ENCODE results near the gene PPP2R5C. TPM values are rescaled to one million over a fixed set of nuclear protein-coding genes. Genes with fewer than 3 reads are reported as not detected.

PPP2R5C gene
- polyA plus RNA-seq, 4 donors = 59.6 to 90.8 (median 74.2) TPM

DNA sequence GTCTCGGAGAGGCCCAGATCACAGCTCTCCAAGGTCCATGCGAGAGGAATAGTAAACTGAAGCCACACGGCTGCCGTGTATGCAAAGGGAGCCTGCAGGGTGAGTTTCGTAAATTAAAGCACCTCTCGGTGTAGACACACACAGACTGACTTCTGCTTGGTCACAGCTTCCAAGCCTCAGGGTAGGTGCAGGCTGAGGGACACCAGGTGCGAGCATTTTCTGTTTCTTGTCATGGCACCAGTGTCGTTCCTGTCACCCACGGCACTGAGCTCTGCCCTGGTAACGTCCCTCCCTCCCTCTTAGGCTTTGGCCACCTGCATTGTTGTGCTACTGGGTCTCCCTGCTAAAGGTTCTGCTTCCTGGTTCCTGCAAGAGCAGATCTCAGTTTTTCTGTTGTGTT lies 126.7 kb downstream of the PPP2R5C start:
- Histone ChIP-seq H3K4me3 (ENCODE audit: low read depth in 1 of 3, low read length in 3 of 3) (no peak overlapping the region), H3K36me3 (ENCODE audit: control insufficient read depth in 3 of 3, insufficient read depth in 2 of 3, low read depth in 1 of 3, low read length in 3 of 3) (peaks cover 7 to 76% (median 12%) of the 10 kb centered on the region in 3 donors), H3K9me3 (ENCODE audit: control insufficient read depth in 2 of 2, insufficient read depth in 1 of 2, low read depth in 1 of 2, low read length in 1 of 2) (peaks cover 0 to 4% of the 10 kb centered on the region in 2 donors), H3K27ac (ENCODE audit: low read depth in 1 of 3, low read length in 2 of 3) (no peak overlapping the region), H3K4me1 (ENCODE audit: control insufficient read depth in 3 of 3, insufficient read depth in 2 of 3, low read depth in 1 of 3, low read length in 2 of 3) (no peaks in the 10 kb centered on the region), H3K27me3 (ENCODE audit: control insufficient read depth in 3 of 3, insufficient read depth in 3 of 3, low read length in 3 of 3) (no peaks in the 10 kb centered on the region)
- DNase-seq (no peak), FAIRE-seq (no peak)
- 89 to 97% (median 91%) methylated on average over 10 of the region's 10 CpGs for WGBS, 3 donors

GRCh38 chr14:101889366-101889765 lies 127.9 kb downstream of the PPP2R5C start:
- no peak overlapping the region for H3K4me3 ChIP-seq (ENCODE audit: low read depth in 1 of 3, low read length in 3 of 3)
- FAIRE-seq (no peak), DNase-seq (no peak)
- H3K36me3 ChIP-seq (ENCODE audit: control insufficient read depth in 3 of 3, insufficient read depth in 2 of 3, low read depth in 1 of 3, low read length in 3 of 3) = peaks cover 7 to 66% (median 10%) of the 10 kb centered on the region in 3 donors
- H3K27me3 ChIP-seq (ENCODE audit: control insufficient read depth in 3 of 3, insufficient read depth in 3 of 3, low read length in 3 of 3) = no peaks in the 10 kb centered on the region
- no peak overlapping the region for H3K27ac ChIP-seq (ENCODE audit: low read depth in 1 of 3, low read length in 2 of 3)
- WGBS, 3 donors = 94 to 96% (median 96%) methylated on average over 10 of the region's 10 CpGs
- H3K9me3 ChIP-seq (ENCODE audit: control insufficient read depth in 2 of 2, insufficient read depth in 1 of 2, low read depth in 1 of 2, low read length in 1 of 2) = peaks cover 0 to 4% of the 10 kb centered on the region in 2 donors
- H3K4me1 ChIP-seq (ENCODE audit: control insufficient read depth in 3 of 3, insufficient read depth in 2 of 3, low read depth in 1 of 3, low read length in 2 of 3) = peaks cover 0 to 3% (median 0%) of the 10 kb centered on the region in 3 donors

DNA sequence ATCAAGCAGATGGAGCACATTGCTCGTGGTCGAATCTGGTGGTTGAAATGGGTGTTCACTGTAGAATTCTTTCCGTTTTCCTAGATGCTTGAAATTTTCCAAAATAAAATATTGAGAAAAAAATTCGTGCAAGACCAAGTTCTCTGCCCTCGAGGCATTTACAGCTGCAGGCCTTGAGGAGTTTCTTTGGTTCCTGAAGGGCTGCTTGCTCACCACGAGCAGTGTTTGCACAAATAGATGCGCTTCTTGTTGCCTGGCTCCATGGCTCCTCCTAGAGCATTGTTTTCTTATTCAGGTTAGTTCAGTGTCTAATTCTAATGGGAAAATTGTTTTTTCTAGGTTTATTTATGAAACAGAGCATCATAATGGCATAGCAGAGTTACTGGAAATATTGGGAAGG lies 128.4 kb downstream of the PPP2R5C start:
- Histone ChIP-seq H3K4me3 (ENCODE audit: low read depth in 1 of 3, low read length in 3 of 3) (no peak overlapping the region), H3K9me3 (ENCODE audit: control insufficient read depth in 2 of 2, insufficient read depth in 1 of 2, low read depth in 1 of 2, low read length in 1 of 2) (peaks cover 0 to 4% of the 10 kb centered on the region in 2 donors), H3K36me3 (ENCODE audit: control insufficient read depth in 3 of 3, insufficient read depth in 2 of 3, low read depth in 1 of 3, low read length in 3 of 3) (peaks cover 6 to 60% (median 7%) of the 10 kb centered on the region in 3 donors), H3K27ac (ENCODE audit: low read depth in 1 of 3, low read length in 2 of 3) (no peak overlapping the region), H3K4me1 (ENCODE audit: control insufficient read depth in 3 of 3, insufficient read depth in 2 of 3, low read depth in 1 of 3, low read length in 2 of 3) (peaks cover 0 to 3% (median 0%) of the 10 kb centered on the region in 3 donors), H3K27me3 (ENCODE audit: control insufficient read depth in 3 of 3, insufficient read depth in 3 of 3, low read length in 3 of 3) (no peaks in the 10 kb centered on the region)
- no peak for FAIRE-seq
- 78 to 87% (median 84%) methylated on average over 7 of the region's 7 CpGs for WGBS, 3 donors
- DNase-seq = no peak

GRCh38 chr14:101891471-101891870 lies 130.0 kb downstream of the PPP2R5C start:
- no peak for DNase-seq
- H3K4me3 ChIP-seq (ENCODE audit: low read depth in 1 of 3, low read length in 3 of 3) = no peak overlapping the region
- peaks cover 9 to 53% (median 9%) of the 10 kb centered on the region in 3 donors for H3K36me3 ChIP-seq (ENCODE audit: control insufficient read depth in 3 of 3, insufficient read depth in 2 of 3, low read depth in 1 of 3, low read length in 3 of 3)
- H3K9me3 ChIP-seq (ENCODE audit: control insufficient read depth in 2 of 2, insufficient read depth in 1 of 2, low read depth in 1 of 2, low read length in 1 of 2) = no peaks in the 10 kb centered on the region
- H3K4me1 ChIP-seq (ENCODE audit: control insufficient read depth in 3 of 3, insufficient read depth in 2 of 3, low read depth in 1 of 3, low read length in 2 of 3) = peaks cover 0 to 3% (median 0%) of the 10 kb centered on the region in 3 donors
- 95 to 97% (median 95%) methylated on average over 20 of the region's 20 CpGs for WGBS, 3 donors
- H3K27ac ChIP-seq (ENCODE audit: low read depth in 1 of 3, low read length in 2 of 3) = no peak overlapping the region
- no peaks in the 10 kb centered on the region for H3K27me3 ChIP-seq (ENCODE audit: control insufficient read depth in 3 of 3, insufficient read depth in 3 of 3, low read length in 3 of 3)
- no peak for FAIRE-seq

DNA sequence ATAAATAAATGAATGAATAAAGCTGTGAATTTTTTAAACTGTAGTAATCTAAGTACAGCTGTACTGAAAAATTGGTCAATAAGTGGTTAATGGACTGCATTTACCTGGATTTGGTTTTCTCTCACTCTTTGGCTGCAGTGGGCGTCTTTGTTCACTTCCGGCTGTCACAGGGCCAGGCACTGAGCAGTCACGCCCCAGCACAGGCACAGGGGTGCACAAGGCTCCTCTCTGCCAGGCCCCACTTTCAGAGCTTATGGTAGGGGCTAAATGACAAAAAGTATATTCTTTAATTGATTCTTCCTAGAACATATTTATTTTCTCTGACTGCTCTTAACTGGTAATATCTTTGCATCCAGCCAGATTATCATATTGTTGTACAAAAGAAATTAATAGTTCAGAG lies 132.2 kb downstream of the PPP2R5C start:
- H3K4me3 ChIP-seq (ENCODE audit: low read depth in 1 of 3, low read length in 3 of 3) = no peak overlapping the region
- no peaks in the 10 kb centered on the region for H3K9me3 ChIP-seq (ENCODE audit: control insufficient read depth in 2 of 2, insufficient read depth in 1 of 2, low read depth in 1 of 2, low read length in 1 of 2)
- peaks cover 0 to 3% (median 0%) of the 10 kb centered on the region in 3 donors for H3K4me1 ChIP-seq (ENCODE audit: control insufficient read depth in 3 of 3, insufficient read depth in 2 of 3, low read depth in 1 of 3, low read length in 2 of 3)
- H3K27ac ChIP-seq (ENCODE audit: low read depth in 1 of 3, low read length in 2 of 3) = no peak overlapping the region
- H3K36me3 ChIP-seq (ENCODE audit: control insufficient read depth in 3 of 3, insufficient read depth in 2 of 3, low read depth in 1 of 3, low read length in 3 of 3) = peaks cover 12 to 50% (median 12%) of the 10 kb centered on the region in 3 donors
- no peak for FAIRE-seq
- no peaks in the 10 kb centered on the region for H3K27me3 ChIP-seq (ENCODE audit: control insufficient read depth in 3 of 3, insufficient read depth in 3 of 3, low read length in 3 of 3)
- 36 to 63% (median 42%) methylated on average over 3 of the region's 3 CpGs for WGBS, 3 donors
- no peak for DNase-seq

GRCh38 chr14:101894365-101895081 lies 133.0 kb downstream of the PPP2R5C start:
- peaks cover 12 to 49% (median 15%) of the 10 kb centered on the region in 3 donors for H3K36me3 ChIP-seq (ENCODE audit: control insufficient read depth in 3 of 3, insufficient read depth in 2 of 3, low read depth in 1 of 3, low read length in 3 of 3)
- no peak overlapping the region for H3K27ac ChIP-seq (ENCODE audit: low read depth in 1 of 3, low read length in 2 of 3)
- no peak overlapping the region for H3K4me3 ChIP-seq (ENCODE audit: low read depth in 1 of 3, low read length in 3 of 3)
- 25 to 68% (median 51%) methylated on average over 12 of the region's 12 CpGs for WGBS, 3 donors
- DNase-seq (peak; percentile 38), FAIRE-seq (no peak)
- H3K27me3 ChIP-seq (ENCODE audit: control insufficient read depth in 3 of 3, insufficient read depth in 3 of 3, low read length in 3 of 3) = no peaks in the 10 kb centered on the region
- peaks cover 0 to 3% (median 0%) of the 10 kb centered on the region in 3 donors for H3K4me1 ChIP-seq (ENCODE audit: control insufficient read depth in 3 of 3, insufficient read depth in 2 of 3, low read depth in 1 of 3, low read length in 2 of 3)
- no peaks in the 10 kb centered on the region for H3K9me3 ChIP-seq (ENCODE audit: control insufficient read depth in 2 of 2, insufficient read depth in 1 of 2, low read depth in 1 of 2, low read length in 1 of 2)

DNA sequence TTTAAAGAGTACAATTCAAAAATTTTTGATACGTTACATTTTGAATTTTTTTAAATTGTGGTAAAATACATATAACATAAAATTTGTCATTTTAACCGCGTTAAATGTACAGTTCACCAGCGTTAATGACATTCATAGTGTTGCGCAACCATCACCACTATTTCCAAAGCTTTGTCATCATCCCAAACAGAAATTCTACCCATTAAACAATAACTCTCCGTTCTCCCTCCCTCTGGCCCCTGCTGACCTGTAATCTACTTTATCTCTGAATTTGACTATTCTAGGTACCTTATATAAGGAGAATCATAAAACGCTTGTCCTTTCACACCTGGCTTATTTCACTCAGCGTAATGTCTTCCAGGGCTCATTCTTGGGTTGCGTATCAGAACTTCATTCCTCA lies 133.7 kb downstream of the PPP2R5C start:
- Histone ChIP-seq H3K4me1 (ENCODE audit: control insufficient read depth in 3 of 3, insufficient read depth in 2 of 3, low read depth in 1 of 3, low read length in 2 of 3) (peaks cover 0 to 3% (median 0%) of the 10 kb centered on the region in 3 donors), H3K36me3 (ENCODE audit: control insufficient read depth in 3 of 3, insufficient read depth in 2 of 3, low read depth in 1 of 3, low read length in 3 of 3) (peaks cover 12 to 52% (median 14%) of the 10 kb centered on the region in 3 donors), H3K27me3 (ENCODE audit: control insufficient read depth in 3 of 3, insufficient read depth in 3 of 3, low read length in 3 of 3) (no peaks in the 10 kb centered on the region), H3K4me3 (ENCODE audit: low read depth in 1 of 3, low read length in 3 of 3) (no peak overlapping the region), H3K27ac (ENCODE audit: low read depth in 1 of 3, low read length in 2 of 3) (no peak overlapping the region), H3K9me3 (ENCODE audit: control insufficient read depth in 2 of 2, insufficient read depth in 1 of 2, low read depth in 1 of 2, low read length in 1 of 2) (no peaks in the 10 kb centered on the region)
- FAIRE-seq (no peak), DNase-seq (peak; percentile 23 to 26)
- 39 to 67% (median 61%) methylated on average over 9 of the region's 9 CpGs for WGBS, 3 donors

DNA sequence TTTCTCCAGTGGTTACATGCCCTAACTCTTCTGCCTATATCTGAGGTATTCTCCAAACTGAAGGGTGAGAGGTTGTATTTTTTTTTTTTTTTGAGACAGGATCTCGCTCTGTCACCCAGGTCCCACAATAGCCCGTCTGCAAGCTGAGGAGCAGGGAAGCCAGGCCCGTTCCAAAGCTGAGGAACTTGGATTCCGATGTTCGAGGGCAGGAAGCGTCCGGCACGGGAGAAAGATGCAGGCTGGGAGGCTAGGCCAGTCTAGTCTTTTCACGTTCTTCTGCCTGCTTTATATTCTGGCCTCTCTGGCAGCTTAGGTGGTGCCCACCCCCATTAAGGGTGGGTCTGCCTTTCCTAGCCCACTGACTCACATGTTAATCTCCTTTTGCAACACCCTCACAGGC lies 135.8 kb downstream of the PPP2R5C start:
- FAIRE-seq (no peak), DNase-seq (no peak)
- Histone ChIP-seq H3K4me3 (ENCODE audit: low read depth in 1 of 3, low read length in 3 of 3) (no peak overlapping the region), H3K9me3 (ENCODE audit: control insufficient read depth in 2 of 2, insufficient read depth in 1 of 2, low read depth in 1 of 2, low read length in 1 of 2) (no peaks in the 10 kb centered on the region), H3K4me1 (ENCODE audit: control insufficient read depth in 3 of 3, insufficient read depth in 2 of 3, low read depth in 1 of 3, low read length in 2 of 3) (peaks cover 0 to 3% (median 0%) of the 10 kb centered on the region in 3 donors), H3K36me3 (ENCODE audit: control insufficient read depth in 3 of 3, insufficient read depth in 2 of 3, low read depth in 1 of 3, low read length in 3 of 3) (peaks cover 20 to 51% (median 24%) of the 10 kb centered on the region in 3 donors), H3K27ac (ENCODE audit: low read depth in 1 of 3, low read length in 2 of 3) (no peak overlapping the region), H3K27me3 (ENCODE audit: control insufficient read depth in 3 of 3, insufficient read depth in 3 of 3, low read length in 3 of 3) (no peaks in the 10 kb centered on the region)
- 98 to 99% (median 98%) methylated on average over 9 of the region's 9 CpGs for WGBS, 3 donors
